HepG2 (cell line): ENCODE data around the gene CLCN2. TPM values are rescaled to one million over a fixed set of nuclear protein-coding genes. Genes with fewer than 3 reads are reported as not detected.
A peak's percentile ranks its signal among the peaks of the same experiment; 100 is the strongest.

Source experiments
- ATF1 ChIP-seq: IDR thresholded peaks from 2 replicates; pipeline ENCODE4 v1.6.1; 2016; ENCODE audit warnings: mild to moderate bottlenecking, control low read depth
- CHCHD3 ChIP-seq: sonication (generic); formaldehyde crosslinking; IDR thresholded peaks from 2 replicates; pipeline ENCODE4 v1.8.0; 2022; ENCODE audit warnings: mild to moderate bottlenecking, missing genetic modification reagents, moderate library complexity
- DMAP1 ChIP-seq: IDR thresholded peaks from 2 replicates; pipeline ENCODE4 v1.6.1; 2016
- FIP1L1 ChIP-seq: fragments of 200-400 bp; formaldehyde crosslinking; IDR thresholded peaks from 2 replicates; pipeline ENCODE4 v1.6.1; 2018; ENCODE audit warnings: low read depth, mild to moderate bottlenecking, low read length, moderate library complexity, borderline replicate concordance; ENCODE audit not compliant: insufficient read depth
- FOXM1 ChIP-seq: sonication (generic); formaldehyde crosslinking; IDR thresholded peaks from 2 replicates; pipeline ENCODE4 v1.5.0; 2020; ENCODE audit warnings: missing genetic modification reagents
- KDM2A ChIP-seq: sonication (generic); formaldehyde crosslinking; IDR thresholded peaks from 2 replicates; pipeline ENCODE4 v1.4.0; 2020; ENCODE audit warnings: low read depth, missing genetic modification reagents, borderline replicate concordance
- MXI1 ChIP-seq: IDR thresholded peaks from 3 replicates; pipeline ENCODE4 v1.6.1; 2012; ENCODE audit warnings: low read depth, low read length, inconsistent platforms, borderline replicate concordance
- RFX1 ChIP-seq: fragments of 450-650 bp; IDR thresholded peaks from 2 replicates; pipeline ENCODE4 v1.6.1; 2017
- RXRB ChIP-seq: IDR thresholded peaks from 2 replicates; pipeline ENCODE4 v1.6.1; 2016; ENCODE audit warnings: borderline replicate concordance, missing genetic modification reagents, missing compliant biosample characterization
- SNAPC2 ChIP-seq: sonication (generic); formaldehyde crosslinking; IDR thresholded peaks from 2 replicates; pipeline ENCODE4 v1.8.1; 2022; ENCODE audit warnings: mild to moderate bottlenecking, missing genetic modification reagents
- YY1 ChIP-seq: IDR thresholded peaks from 2 replicates; pipeline ENCODE4 v1.6.1; 2011; ENCODE audit warnings: low read length, low read depth, moderate library complexity, mild to moderate bottlenecking; ENCODE audit not compliant: insufficient read depth, insufficient replicate concordance
- ZBTB8A ChIP-seq: sonication (generic); formaldehyde crosslinking; IDR thresholded peaks from 2 replicates; pipeline ENCODE4 v1.4.0; 2020; ENCODE audit warnings: mild to moderate bottlenecking, low read depth, missing genetic modification reagents, borderline replicate concordance
- ZNF768 ChIP-seq: sonication (generic); formaldehyde crosslinking; IDR thresholded peaks from 2 replicates; pipeline ENCODE4 v1.4.0; 2020; ENCODE audit warnings: missing genetic modification reagents
- ZSCAN25 ChIP-seq: sonication (generic); formaldehyde crosslinking; IDR thresholded peaks from 2 replicates; pipeline ENCODE4 v1.8.0; 2022; ENCODE audit warnings: mild to moderate bottlenecking, missing genetic modification reagents
- polyA plus RNA-seq, 8 experiments: library from polyadenylated mRNA; depleted of rRNA in 3 of 8; stranded (reverse) in 7 of 8; unstranded in 1 of 8; fragments of >200 nt; fragmentation: Illumina TruSeq in 4 of 8; extraction: Trizol in 4 of 8; gene quantifications; 2 replicates each; pipeline versions ENCODE4 v1.2.1 to v1.2.3, GENCODE V29; 2011 to 2016; ENCODE audit warnings: low read depth in 4 of 8, missing spikeins in 1 of 8, mixed read lengths in 1 of 8; ENCODE audit not compliant: insufficient read depth in 1 of 8
- total RNA-seq, 5 experiments: library from RNA; depleted of rRNA; stranded (reverse); fragments of >200 nt; fragmentation: Illumina TruSeq; extraction: Trizol; gene quantifications; 2 replicates each; pipeline ENCODE4 v1.2.3, GENCODE V29; 2016; ENCODE audit warnings: low read depth in 1 of 5
- TF ChIP-seq, protein P1 (sequence below): sonication (generic); formaldehyde crosslinking; IDR thresholded peaks from 2 replicates; pipeline ENCODE4 v1.4.0; 2020; ENCODE audit warnings: missing genetic modification reagents
- TF ChIP-seq, protein P2 (sequence below): sonication (generic); formaldehyde crosslinking; IDR thresholded peaks from 2 replicates; pipeline ENCODE4 v1.5.1; 2020; ENCODE audit warnings: missing genetic modification reagents, mild to moderate bottlenecking, borderline replicate concordance
- TF ChIP-seq, protein P3 (sequence below): sonication (generic); formaldehyde crosslinking; IDR thresholded peaks from 2 replicates; pipeline ENCODE4 v1.4.0; 2020; ENCODE audit warnings: missing genetic modification reagents, borderline replicate concordance
- TF ChIP-seq, protein P4 (sequence below): IDR thresholded peaks from 2 replicates; pipeline ENCODE4 v1.6.1; 2016; ENCODE audit warnings: low read depth
- TF ChIP-seq, protein P5 (sequence below): sonication (generic); formaldehyde crosslinking; IDR thresholded peaks from 2 replicates; pipeline ENCODE4 v1.8.1; 2023; ENCODE audit warnings: missing genetic modification reagents, mild to moderate bottlenecking, borderline replicate concordance
- TF ChIP-seq, protein P6 (sequence below): IDR thresholded peaks from 2 replicates; pipeline ENCODE4 v1.6.1; 2016; ENCODE audit warnings: missing compliant biosample characterization, missing genetic modification reagents, borderline replicate concordance

CLCN2 gene
- total and polyA plus RNA-seq, 2 of the 13 experiments (the other 11 are each of a cell fraction or from before 2014, with no cell fraction given), result 11.4 to 13.5 TPM

DNA sequence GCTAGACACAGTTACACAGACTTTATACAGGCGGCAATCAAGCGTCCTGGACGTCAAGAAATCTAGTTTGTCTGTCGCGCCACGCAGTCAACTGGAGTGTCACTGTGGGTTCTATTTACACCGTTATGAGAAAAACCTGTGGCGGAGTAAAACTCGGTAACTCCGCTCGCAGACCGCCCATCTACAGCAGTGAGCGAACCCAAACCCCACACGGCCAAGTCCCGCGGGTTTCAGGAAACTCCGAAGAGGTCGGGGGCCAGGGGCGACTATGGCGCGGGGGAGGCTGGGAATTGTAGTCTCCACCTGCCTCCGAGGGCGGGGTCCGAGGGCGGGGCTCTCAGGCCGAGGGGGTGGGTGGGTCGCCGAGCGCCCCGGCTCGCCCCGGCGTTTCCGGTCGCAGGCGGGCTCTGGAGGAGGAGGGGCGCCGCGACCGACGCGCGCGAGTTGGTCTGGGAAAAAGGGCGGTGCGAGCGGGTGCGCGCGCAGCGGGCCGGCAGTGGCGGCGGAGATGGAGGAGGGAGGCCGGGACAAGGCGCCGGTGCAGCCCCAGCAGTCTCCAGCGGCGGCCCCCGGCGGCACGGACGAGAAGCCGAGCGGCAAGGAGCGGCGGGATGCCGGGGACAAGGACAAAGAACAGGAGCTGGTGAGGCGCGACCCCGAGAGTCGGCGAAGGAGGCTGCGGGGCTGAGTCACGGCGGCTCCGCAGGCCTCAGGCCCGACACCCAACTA, 62.5 kb downstream of the CLCN2 start, which contains the start of gene PSMD2 (continued):
- TF ChIP-seq, protein P1, sequence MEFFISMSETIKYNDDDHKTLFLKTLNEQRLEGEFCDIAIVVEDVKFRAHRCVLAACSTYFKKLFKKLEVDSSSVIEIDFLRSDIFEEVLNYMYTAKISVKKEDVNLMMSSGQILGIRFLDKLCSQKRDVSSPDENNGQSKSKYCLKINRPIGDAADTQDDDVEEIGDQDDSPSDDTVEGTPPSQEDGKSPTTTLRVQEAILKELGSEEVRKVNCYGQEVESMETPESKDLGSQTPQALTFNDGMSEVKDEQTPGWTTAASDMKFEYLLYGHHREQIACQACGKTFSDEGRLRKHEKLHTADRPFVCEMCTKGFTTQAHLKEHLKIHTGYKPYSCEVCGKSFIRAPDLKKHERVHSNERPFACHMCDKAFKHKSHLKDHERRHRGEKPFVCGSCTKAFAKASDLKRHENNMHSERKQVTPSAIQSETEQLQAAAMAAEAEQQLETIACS (CRISPR knock-in tag), result peak; percentile 84
- TF ChIP-seq, protein P2, sequence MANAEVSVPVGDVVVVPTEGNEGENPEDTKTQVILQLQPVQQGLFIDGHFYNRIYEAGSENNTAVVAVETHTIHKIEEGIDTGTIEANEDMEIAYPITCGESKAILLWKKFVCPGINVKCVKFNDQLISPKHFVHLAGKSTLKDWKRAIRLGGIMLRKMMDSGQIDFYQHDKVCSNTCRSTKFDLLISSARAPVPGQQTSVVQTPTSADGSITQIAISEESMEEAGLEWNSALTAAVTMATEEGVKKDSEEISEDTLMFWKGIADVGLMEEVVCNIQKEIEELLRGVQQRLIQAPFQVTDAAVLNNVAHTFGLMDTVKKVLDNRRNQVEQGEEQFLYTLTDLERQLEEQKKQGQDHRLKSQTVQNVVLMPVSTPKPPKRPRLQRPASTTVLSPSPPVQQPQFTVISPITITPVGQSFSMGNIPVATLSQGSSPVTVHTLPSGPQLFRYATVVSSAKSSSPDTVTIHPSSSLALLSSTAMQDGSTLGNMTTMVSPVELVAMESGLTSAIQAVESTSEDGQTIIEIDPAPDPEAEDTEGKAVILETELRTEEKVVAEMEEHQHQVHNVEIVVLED, result no peak
- TF ChIP-seq, protein P3, sequence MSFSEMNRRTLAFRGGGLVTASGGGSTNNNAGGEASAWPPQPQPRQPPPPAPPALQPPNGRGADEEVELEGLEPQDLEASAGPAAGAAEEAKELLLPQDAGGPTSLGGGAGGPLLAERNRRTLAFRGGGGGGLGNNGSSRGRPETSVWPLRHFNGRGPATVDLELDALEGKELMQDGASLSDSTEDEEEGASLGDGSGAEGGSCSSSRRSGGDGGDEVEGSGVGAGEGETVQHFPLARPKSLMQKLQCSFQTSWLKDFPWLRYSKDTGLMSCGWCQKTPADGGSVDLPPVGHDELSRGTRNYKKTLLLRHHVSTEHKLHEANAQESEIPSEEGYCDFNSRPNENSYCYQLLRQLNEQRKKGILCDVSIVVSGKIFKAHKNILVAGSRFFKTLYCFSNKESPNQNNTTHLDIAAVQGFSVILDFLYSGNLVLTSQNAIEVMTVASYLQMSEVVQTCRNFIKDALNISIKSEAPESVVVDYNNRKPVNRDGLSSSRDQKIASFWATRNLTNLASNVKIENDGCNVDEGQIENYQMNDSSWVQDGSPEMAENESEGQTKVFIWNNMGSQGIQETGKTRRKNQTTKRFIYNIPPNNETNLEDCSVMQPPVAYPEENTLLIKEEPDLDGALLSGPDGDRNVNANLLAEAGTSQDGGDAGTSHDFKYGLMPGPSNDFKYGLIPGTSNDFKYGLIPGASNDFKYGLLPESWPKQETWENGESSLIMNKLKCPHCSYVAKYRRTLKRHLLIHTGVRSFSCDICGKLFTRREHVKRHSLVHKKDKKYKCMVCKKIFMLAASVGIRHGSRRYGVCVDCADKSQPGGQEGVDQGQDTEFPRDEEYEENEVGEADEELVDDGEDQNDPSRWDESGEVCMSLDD (CRISPR knock-in tag), result no peak
- TF ChIP-seq, protein P4, sequence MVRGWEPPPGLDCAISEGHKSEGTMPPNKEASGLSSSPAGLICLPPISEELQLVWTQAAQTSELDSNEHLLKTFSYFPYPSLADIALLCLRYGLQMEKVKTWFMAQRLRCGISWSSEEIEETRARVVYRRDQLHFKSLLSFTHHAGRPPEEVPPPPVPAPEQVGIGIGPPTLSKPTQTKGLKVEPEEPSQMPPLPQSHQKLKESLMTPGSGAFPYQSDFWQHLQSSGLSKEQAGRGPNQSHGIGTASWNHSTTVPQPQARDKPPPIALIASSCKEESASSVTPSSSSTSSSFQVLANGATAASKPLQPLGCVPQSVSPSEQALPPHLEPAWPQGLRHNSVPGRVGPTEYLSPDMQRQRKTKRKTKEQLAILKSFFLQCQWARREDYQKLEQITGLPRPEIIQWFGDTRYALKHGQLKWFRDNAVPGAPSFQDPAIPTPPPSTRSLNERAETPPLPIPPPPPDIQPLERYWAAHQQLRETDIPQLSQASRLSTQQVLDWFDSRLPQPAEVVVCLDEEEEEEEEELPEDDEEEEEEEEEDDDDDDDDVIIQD, result peak; percentile 33; the same call in 1 of the 2 replicates
- TF ChIP-seq ZSCAN25 (CRISPR knock-in tag) (no peak), ATF1 (CRISPR knock-in tag) (no peak; the same call in 1 of the 2 replicates), FOXM1 (no peak), DMAP1 (CRISPR knock-in tag) (no peak), YY1 (no peak), RXRB (peak; percentile 39; the same call in 1 of the 2 replicates), ZNF768 (CRISPR knock-in tag) (peak; percentile 63), ZBTB8A (CRISPR knock-in tag) (no peak), KDM2A (CRISPR knock-in tag) (no peak), CHCHD3 (CRISPR knock-in tag) (no peak), FIP1L1 (no peak), MXI1 (no peak; the same call in 2 of the 3 replicates), SNAPC2 (CRISPR knock-in tag) (no peak; the same call in 1 of the 2 replicates), RFX1 (no peak)
- TF ChIP-seq, protein P5, sequence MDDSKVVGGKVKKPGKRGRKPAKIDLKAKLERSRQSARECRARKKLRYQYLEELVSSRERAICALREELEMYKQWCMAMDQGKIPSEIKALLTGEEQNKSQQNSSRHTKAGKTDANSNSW (CRISPR knock-in tag), result no peak
- TF ChIP-seq, protein P6, sequence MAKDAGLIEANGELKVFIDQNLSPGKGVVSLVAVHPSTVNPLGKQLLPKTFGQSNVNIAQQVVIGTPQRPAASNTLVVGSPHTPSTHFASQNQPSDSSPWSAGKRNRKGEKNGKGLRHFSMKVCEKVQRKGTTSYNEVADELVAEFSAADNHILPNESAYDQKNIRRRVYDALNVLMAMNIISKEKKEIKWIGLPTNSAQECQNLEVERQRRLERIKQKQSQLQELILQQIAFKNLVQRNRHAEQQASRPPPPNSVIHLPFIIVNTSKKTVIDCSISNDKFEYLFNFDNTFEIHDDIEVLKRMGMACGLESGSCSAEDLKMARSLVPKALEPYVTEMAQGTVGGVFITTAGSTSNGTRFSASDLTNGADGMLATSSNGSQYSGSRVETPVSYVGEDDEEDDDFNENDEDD, result peak; percentile 70; the same call in 1 of the 2 replicates
